WI38 (cell line): Measurements from ENCODE around the gene FNTB.

Source experiments
- H3K4me3 ChIP-seq: 2 replicates; pipeline ENCODE4 v1.5.1; 2011; ENCODE audit warnings: low read depth, mild to moderate bottlenecking, control low read depth, low read length
- TF ChIP-seq, protein P1 (sequence below): IDR thresholded peaks from 2 replicates; pipeline ENCODE4 v1.5.1; 2012; ENCODE audit warnings: low read depth, mild to moderate bottlenecking, control low read depth, low read length

FNTB gene

DNA sequence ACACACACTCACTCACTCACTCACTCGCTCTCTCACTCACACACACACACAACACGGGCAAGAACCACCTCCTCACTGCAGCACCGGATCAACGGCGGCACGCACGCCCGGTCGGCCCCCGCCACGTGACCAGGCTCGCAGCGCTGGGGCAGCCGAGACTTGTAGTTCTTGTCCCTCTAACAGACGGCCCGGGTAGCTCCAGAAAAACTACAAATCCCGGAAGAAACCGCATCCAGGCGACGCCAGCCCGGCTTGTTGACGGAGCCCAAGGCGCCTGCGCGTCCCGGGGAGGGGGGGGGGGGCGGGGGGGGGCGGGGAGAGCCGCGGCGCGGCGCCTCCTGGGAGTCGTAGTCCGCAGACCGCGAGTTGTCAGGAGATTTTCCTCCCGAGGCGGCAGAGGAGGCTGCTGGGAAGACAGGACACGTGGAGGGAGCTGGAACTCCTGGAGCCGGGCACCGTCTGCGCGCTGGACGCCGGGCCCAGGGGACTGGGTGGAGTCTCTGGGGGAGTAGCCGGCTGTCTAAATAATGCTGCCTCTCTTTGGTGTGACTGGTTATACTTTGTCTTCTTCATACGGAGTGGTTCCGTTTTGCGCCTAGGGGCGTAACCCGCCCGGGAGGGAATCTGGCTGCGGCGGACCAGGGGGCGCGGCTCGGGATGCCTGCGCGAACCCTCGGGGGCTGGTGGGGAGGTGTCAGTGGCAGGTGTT is 115.9 kb downstream of the FNTB start, which contains the start of gene MAX:
MAX (minus strand) TSS at position 77 of the 709 bp plus-strand sequence. CDS start 178 bp downstream, outside the sequence.
- TF ChIP-seq, protein P1, sequence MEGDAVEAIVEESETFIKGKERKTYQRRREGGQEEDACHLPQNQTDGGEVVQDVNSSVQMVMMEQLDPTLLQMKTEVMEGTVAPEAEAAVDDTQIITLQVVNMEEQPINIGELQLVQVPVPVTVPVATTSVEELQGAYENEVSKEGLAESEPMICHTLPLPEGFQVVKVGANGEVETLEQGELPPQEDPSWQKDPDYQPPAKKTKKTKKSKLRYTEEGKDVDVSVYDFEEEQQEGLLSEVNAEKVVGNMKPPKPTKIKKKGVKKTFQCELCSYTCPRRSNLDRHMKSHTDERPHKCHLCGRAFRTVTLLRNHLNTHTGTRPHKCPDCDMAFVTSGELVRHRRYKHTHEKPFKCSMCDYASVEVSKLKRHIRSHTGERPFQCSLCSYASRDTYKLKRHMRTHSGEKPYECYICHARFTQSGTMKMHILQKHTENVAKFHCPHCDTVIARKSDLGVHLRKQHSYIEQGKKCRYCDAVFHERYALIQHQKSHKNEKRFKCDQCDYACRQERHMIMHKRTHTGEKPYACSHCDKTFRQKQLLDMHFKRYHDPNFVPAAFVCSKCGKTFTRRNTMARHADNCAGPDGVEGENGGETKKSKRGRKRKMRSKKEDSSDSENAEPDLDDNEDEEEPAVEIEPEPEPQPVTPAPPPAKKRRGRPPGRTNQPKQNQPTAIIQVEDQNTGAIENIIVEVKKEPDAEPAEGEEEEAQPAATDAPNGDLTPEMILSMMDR, result no peak
- H3K4me3 ChIP-seq, result peak within 1 kb of the TSS; percentile 89

DNA sequence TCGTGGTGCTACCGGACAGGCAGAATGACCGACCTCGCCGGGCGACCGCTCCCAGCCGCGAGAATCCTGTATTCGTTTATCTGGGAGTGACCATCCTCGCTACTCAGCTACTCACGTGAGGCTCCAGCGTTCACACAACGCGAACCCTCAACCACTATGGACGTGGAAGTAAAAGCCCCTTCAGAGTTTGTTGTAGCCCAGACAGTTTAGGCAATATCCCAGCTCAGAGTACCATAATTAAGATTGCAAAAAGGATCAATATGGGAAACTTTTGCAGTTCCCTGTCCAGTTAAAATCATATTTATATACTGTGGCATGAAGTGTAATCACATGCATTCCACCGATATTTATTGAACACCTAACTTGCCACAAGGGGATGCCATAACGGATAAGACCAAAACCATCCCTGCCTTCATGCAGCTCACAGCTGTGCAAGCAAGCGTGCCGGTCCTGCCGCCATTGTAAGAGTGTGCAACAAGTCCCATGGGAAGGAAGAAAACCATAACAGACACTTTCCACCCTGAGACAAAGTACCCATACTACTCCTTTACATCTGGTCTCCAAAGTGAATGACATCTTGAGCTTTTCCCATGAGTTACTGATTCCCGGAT is 116.6 kb downstream of the FNTB start:
- TF ChIP-seq, protein P1, result no peak
- H3K4me3 ChIP-seq, result peak overlapping the region; percentile 76

DNA sequence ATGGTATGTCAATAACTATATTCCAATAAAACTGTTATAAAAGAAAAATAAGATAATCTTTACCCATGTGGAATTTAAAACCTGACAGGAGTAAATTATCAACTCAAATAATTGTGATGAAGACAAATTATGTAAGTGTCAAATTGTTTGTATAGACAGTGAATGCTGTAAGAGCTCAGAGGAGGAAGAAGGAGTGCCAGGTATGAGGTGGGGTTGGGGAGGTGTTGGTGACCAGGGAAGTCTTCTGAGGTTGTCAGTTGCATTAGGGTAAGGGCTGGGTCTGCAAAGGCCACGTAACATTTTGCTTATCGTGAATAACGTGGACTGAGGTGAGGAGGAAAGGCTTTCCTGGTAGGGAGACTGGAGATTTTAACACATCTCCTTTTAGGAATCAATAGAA is 118.1 kb downstream of the FNTB start:
- TF ChIP-seq, protein P1, result no peak

DNA sequence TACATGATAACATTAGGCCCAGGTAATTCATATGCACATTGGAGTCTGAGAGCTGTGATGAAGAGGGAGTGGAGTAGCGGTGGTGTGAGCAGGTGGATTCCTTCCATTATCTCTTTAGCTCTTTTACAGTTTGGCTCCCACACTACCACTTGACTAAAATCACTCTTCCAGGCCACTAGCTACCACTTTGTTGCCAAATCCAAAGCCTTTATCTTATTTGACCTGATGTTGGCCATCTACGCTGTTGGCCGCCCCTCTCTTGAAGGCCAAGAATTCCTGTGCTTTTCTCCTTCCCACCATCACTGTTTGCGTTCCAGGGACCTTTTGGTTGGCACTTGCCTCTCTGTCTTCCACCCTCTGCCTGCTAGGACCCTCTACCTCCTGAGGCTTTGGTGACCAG is 119.6 kb downstream of the FNTB start:
- TF ChIP-seq, protein P1, result no peak
- H3K4me3 ChIP-seq, result no peak overlapping the region

More for the DNA sequence above, 118.1 kb downstream of the FNTB start:
- no peak overlapping the region for H3K4me3 ChIP-seq

DNA sequence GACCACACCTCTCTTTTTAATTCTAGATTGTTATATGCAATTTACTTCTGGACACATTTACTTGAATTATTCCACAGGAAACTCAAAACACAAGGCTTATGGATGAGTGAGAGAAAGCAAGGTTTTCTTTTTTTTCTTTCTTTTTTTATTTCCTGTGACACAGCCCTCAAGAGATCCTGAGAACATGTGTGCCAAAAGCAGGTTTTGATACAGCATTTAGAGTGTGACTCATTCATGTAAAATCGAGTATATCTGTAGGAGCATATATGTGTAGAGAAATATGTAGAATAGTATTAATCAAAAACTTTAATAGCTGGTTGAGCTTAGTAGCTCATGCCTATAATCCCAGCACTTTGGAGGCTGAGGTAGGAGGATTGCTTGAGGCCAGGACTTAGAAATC is 120.0 kb downstream of the FNTB start:
- TF ChIP-seq, protein P1, result no peak
- no peak overlapping the region for H3K4me3 ChIP-seq

DNA sequence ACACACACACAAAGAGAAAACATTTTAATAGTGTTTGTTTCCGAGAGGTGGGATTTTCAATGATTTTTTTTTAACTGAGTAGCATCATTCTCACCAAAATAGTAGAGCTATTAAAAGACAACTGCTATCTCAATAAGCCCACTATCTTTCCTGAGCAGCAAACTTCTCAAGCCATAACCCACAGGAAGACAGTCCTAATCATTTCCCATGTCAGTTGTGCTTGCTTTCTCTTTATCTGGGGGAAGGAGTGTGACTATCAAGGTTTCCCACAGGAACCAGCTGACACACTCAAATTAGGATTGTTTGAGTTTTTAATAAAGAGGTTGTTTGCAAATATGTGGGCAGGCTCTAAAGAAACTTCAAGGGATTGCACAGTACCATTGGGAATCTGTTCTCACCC is 120.5 kb downstream of the FNTB start:
- no peak overlapping the region for H3K4me3 ChIP-seq
- TF ChIP-seq, protein P1, result no peak

DNA sequence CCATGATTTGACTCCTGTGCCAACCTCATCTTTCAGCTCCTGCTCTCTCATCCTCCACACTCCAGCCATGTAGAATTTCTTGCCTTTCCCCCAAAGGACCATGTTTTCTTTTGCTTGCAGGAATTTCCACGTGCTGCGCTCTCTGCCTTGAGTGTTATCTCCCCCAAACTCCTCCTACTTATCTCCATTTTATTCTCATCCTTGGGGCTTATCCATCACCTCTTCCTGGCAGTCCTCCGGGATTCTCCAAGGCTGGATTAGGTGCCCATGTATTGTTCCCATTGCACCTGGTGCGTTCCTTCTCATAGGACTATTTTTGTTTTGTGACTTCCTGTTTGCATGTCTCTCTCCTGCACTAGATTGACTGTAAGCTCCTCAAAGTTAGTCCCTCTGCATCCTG is 122.7 kb downstream of the FNTB start:
- TF ChIP-seq, protein P1, result no peak
- H3K4me3 ChIP-seq, result no peak overlapping the region
